GM06990 (cell line): Measurements from ENCODE around the gene EPB41L4A.

Experiments used
- DNase-seq: peaks from one replicate; pipeline ENCODE4 v3.0.0-alpha.2; 2011; ENCODE audit not compliant: insufficient read length; ENCODE audit errors: extremely low read depth
- H3K27me3 ChIP-seq: replicated peaks from 2 replicates; pipeline ENCODE4 v1.6.0; 2011; ENCODE audit warnings: low read length; ENCODE audit not compliant: control insufficient read depth, insufficient read depth
- H3K36me3 ChIP-seq: 2 replicates; pipeline ENCODE4 v1.5.1; 2011; ENCODE audit warnings: low read length; ENCODE audit not compliant: control insufficient read depth, insufficient read depth
- H3K4me3 ChIP-seq: replicated peaks from 2 replicates; pipeline ENCODE4 v1.5.1; 2011; ENCODE audit warnings: low read depth, mild to moderate bottlenecking, control low read depth, low read length
- TF ChIP-seq, protein P1 (sequence below): IDR thresholded peaks from 2 replicates; pipeline ENCODE4 v1.5.1; 2011; ENCODE audit warnings: low read length, control low read depth, mild to moderate bottlenecking, inconsistent platforms; ENCODE audit not compliant: insufficient read depth, poor library complexity, severe bottlenecking

EPB41L4A gene

DNA sequence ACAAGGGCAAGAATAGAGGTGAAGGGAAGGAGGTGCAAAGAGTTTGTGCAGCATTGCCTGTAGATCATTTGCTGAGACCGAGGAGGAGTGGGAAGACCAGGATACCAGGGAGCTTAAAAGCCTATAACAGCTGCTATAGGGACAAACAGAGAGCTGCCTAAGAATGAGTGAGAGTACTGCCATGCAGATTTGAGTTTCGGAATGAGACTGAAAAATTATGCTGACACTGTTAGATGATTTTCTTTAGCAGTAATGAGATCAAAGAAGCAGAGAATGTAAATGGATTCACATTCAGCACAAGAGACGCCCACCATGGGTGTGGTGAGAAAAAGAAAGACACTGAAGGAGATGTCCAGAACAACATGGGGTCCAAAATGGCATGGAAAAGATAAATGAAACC is 69.7 kb downstream of the EPB41L4A start:
- TF ChIP-seq, protein P1, sequence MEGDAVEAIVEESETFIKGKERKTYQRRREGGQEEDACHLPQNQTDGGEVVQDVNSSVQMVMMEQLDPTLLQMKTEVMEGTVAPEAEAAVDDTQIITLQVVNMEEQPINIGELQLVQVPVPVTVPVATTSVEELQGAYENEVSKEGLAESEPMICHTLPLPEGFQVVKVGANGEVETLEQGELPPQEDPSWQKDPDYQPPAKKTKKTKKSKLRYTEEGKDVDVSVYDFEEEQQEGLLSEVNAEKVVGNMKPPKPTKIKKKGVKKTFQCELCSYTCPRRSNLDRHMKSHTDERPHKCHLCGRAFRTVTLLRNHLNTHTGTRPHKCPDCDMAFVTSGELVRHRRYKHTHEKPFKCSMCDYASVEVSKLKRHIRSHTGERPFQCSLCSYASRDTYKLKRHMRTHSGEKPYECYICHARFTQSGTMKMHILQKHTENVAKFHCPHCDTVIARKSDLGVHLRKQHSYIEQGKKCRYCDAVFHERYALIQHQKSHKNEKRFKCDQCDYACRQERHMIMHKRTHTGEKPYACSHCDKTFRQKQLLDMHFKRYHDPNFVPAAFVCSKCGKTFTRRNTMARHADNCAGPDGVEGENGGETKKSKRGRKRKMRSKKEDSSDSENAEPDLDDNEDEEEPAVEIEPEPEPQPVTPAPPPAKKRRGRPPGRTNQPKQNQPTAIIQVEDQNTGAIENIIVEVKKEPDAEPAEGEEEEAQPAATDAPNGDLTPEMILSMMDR: no peak
- no peak for DNase-seq
- H3K36me3 ChIP-seq: no peaks in the 10 kb centered on the region
- no peaks in the 10 kb centered on the region for H3K27me3 ChIP-seq
- H3K4me3 ChIP-seq: no peak overlapping the region

- DNase-seq: no peak
- TF ChIP-seq, protein P1: no peak
- Histone ChIP-seq H3K4me3 (no peak overlapping the region), H3K36me3 (no peaks in the 10 kb centered on the region), H3K27me3 (no peaks in the 10 kb centered on the region)
Measured at GRCh38 chr5:112348915-112349314, 70.2 kb downstream of the EPB41L4A start.

DNA sequence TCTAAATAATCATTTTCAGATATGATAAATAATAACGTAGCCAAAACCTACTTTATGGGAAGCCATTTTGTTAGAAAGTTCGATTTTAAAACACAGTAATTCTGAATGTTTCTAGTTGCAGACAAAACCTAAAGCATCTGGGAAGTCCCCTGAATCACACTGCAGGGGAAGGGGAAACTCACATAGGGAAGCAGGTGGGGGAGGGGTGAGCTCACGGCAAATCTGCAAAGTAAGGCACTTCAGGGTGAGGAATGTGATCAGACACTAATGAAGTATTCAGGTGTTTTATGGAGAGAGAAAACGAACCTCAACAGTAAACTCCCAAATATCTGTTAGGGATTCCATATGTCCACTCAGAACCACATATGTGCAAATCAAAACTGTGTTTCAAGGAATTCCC is 70.7 kb downstream of the EPB41L4A start:
- TF ChIP-seq, protein P1: no peak
- DNase-seq: no peak
- H3K36me3 ChIP-seq: no peaks in the 10 kb centered on the region
- no peaks in the 10 kb centered on the region for H3K27me3 ChIP-seq
- H3K4me3 ChIP-seq: no peak overlapping the region

DNA sequence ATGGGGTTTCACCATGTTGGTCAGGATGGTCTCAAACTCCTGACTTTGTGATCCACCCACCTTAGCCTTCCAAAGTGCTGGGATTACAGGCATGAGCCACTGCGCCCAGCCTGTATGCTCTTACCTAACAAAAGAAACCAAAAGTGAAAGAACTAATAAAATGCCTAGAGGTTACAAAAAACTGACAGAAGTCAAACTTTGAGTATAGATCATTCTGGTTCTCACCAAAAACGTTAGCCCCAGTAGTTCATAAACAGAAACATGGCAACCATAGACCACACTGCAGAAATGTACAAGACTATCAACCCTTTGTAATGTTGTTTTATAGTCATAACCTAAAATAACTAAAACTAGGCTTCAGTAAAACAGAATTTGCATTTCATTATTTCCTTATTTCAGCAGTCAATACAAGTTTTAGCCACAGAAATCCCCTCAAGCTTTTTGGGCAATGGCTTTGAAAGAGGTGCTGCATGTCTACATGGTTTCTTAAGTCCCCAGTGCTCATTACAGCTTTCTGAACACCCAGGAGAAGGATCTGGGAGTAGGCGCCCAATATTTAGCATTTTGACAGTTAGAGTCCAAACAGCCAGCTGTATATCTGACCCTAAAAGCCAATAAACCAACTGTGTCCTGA is 72.5 kb downstream of the EPB41L4A start:
- H3K36me3 ChIP-seq: no peaks in the 10 kb centered on the region
- H3K27me3 ChIP-seq: no peaks in the 10 kb centered on the region
- DNase-seq: no peak
- TF ChIP-seq, protein P1: no peak
- H3K4me3 ChIP-seq: no peak overlapping the region; the same call in 1 of the 2 replicates

- Histone ChIP-seq H3K27me3 (no peaks in the 10 kb centered on the region), H3K36me3 (no peaks in the 10 kb centered on the region), H3K4me3 (no peak overlapping the region)
- no peak for DNase-seq
- TF ChIP-seq, protein P1: no peak
Measured at GRCh38 chr5:112344540-112344939, 74.5 kb downstream of the EPB41L4A start.

DNA sequence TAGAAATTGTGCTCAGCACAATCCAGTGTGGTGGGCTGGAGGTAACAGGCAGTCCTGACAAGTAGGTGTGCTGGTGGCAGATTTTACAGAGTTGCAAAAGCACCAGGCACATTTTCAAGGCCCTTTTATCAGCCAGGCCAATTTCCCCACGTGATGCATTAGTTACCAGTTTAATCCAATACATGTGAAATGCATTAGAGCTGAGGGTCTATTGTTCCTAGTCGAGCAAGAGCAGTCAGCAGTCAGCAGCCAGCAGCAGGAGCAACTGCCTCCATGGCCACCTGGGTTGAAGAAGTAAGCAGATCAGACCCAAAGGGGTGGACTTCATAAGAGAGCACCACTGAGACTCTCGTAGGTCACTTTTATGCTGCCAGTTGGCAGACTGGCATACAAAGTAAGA is 76.7 kb downstream of the EPB41L4A start:
- no peaks in the 10 kb centered on the region for H3K36me3 ChIP-seq
- no peak for DNase-seq
- no peak overlapping the region for H3K4me3 ChIP-seq
- H3K27me3 ChIP-seq: no peaks in the 10 kb centered on the region
- TF ChIP-seq, protein P1: no peak
